ENCODE measurements around the gene HIVEP3. TPM values are rescaled to one million over a fixed set of nuclear protein-coding genes. Genes with fewer than 3 reads are reported as not detected.
A peak's percentile ranks its signal among the peaks of the same experiment; 100 is the strongest.

The HIVEP3 gene
- total RNA-seq, 1 donor from 2014 or later: 8.9 TPM

GRCh38 chr1:41855713-41856112 is 63.0 kb downstream of the HIVEP3 start:
- Mint-ChIP-seq H3K27ac (ENCODE audit: unreplicated experiment) (no peak overlapping the region), H3K27me3 (ENCODE audit: low read depth, unreplicated experiment) (no peaks in the 10 kb centered on the region), H3K4me3 (ENCODE audit: unreplicated experiment) (no peak overlapping the region), H3K36me3 (ENCODE audit: low read depth, unreplicated experiment) (no peaks in the 10 kb centered on the region), H3K9me3 (ENCODE audit: unreplicated experiment) (no peaks in the 10 kb centered on the region), H3K4me1 (ENCODE audit: low read depth, unreplicated experiment) (peaks cover 27% of the 10 kb centered on the region)
- TF ChIP-seq EZH2 (IDR thresholded peaks at IDR 0.05; ENCODE audit: insufficient read depth, low read length): no peak
- no peak for TF ChIP-seq CTCF (IDR thresholded peaks at IDR 0.05; ENCODE audit: insufficient read depth, low read depth, low read length)
- Histone ChIP-seq H3K27ac (ENCODE audit: low read depth, low read length) (no peak overlapping the region), H3K27me3 (ENCODE audit: insufficient read depth, low read length) (no peaks in the 10 kb centered on the region), H4K20me1 (ENCODE audit: insufficient read depth, low read length) (no peaks in the 10 kb centered on the region), H3K36me3 (ENCODE audit: insufficient read depth, low read length) (no peaks in the 10 kb centered on the region), H3K4me1 (ENCODE audit: insufficient read depth, low read length) (peaks cover 27% of the 10 kb centered on the region), H3K9me3 (ENCODE audit: insufficient read depth, low read depth, low read length) (no peaks in the 10 kb centered on the region), H3K79me2 (ENCODE audit: insufficient read depth, low read length) (peaks cover 29% of the 10 kb centered on the region), H3K4me2 (ENCODE audit: low read length) (no peak overlapping the region), H2AFZ (ENCODE audit: low read depth, low read length) (no peak overlapping the region), H3K4me3 (ENCODE audit: insufficient read depth, low read depth, low read length) (no peak overlapping the region), H3K9ac (ENCODE audit: low read length) (no peak overlapping the region)
- no peak for DNase-seq (ENCODE audit: low read depth)
- FAIRE-seq: no peak

- no peak for TF ChIP-seq EZH2 (IDR thresholded peaks at IDR 0.05; ENCODE audit: insufficient read depth, low read length)
- TF ChIP-seq CTCF (IDR thresholded peaks at IDR 0.05; ENCODE audit: insufficient read depth, low read depth, low read length): no peak
- H3K9me3 Mint-ChIP-seq (ENCODE audit: unreplicated experiment): no peaks in the 10 kb centered on the region
- no peak overlapping the region for H3K4me2 ChIP-seq (ENCODE audit: low read length)
- peaks cover 24% of the 10 kb centered on the region for H3K4me1 ChIP-seq (ENCODE audit: insufficient read depth, low read length)
- no peaks in the 10 kb centered on the region for H3K9me3 ChIP-seq (ENCODE audit: insufficient read depth, low read depth, low read length)
- H3K4me3 Mint-ChIP-seq (ENCODE audit: unreplicated experiment): no peak overlapping the region
- H3K4me1 Mint-ChIP-seq (ENCODE audit: low read depth, unreplicated experiment): peaks cover 23% of the 10 kb centered on the region
- H3K9ac ChIP-seq (ENCODE audit: low read length): no peak overlapping the region
- H3K79me2 ChIP-seq (ENCODE audit: insufficient read depth, low read length): peaks cover 28% of the 10 kb centered on the region
- H3K27me3 ChIP-seq (ENCODE audit: insufficient read depth, low read length): no peaks in the 10 kb centered on the region
- H3K27ac ChIP-seq (ENCODE audit: low read depth, low read length): no peak overlapping the region
- H3K27me3 Mint-ChIP-seq (ENCODE audit: low read depth, unreplicated experiment): no peaks in the 10 kb centered on the region
- H2AFZ ChIP-seq (ENCODE audit: low read depth, low read length): no peak overlapping the region
- no peak overlapping the region for H3K27ac Mint-ChIP-seq (ENCODE audit: unreplicated experiment)
- no peaks in the 10 kb centered on the region for H4K20me1 ChIP-seq (ENCODE audit: insufficient read depth, low read length)
- FAIRE-seq (no peak), DNase-seq (ENCODE audit: low read depth) (no peak)
- H3K36me3 Mint-ChIP-seq (ENCODE audit: low read depth, unreplicated experiment): no peaks in the 10 kb centered on the region
- no peak overlapping the region for H3K4me3 ChIP-seq (ENCODE audit: insufficient read depth, low read depth, low read length)
- no peaks in the 10 kb centered on the region for H3K36me3 ChIP-seq (ENCODE audit: insufficient read depth, low read length)
Measured at GRCh38 chr1:41853907-41854306, 64.8 kb downstream of the HIVEP3 start.

GRCh38 chr1:41852091-41852490 is 66.6 kb downstream of the HIVEP3 start:
- Histone ChIP-seq H3K79me2 (ENCODE audit: insufficient read depth, low read length) (peaks cover 22% of the 10 kb centered on the region), H3K9ac (ENCODE audit: low read length) (no peak overlapping the region), H4K20me1 (ENCODE audit: insufficient read depth, low read length) (no peaks in the 10 kb centered on the region), H3K36me3 (ENCODE audit: insufficient read depth, low read length) (no peaks in the 10 kb centered on the region), H3K4me1 (ENCODE audit: insufficient read depth, low read length) (peaks cover 24% of the 10 kb centered on the region), H3K4me2 (ENCODE audit: low read length) (no peak overlapping the region), H2AFZ (ENCODE audit: low read depth, low read length) (no peak overlapping the region), H3K9me3 (ENCODE audit: insufficient read depth, low read depth, low read length) (no peaks in the 10 kb centered on the region), H3K4me3 (ENCODE audit: insufficient read depth, low read depth, low read length) (no peak overlapping the region), H3K27ac (ENCODE audit: low read depth, low read length) (peak overlapping the region; percentile 28), H3K27me3 (ENCODE audit: insufficient read depth, low read length) (no peaks in the 10 kb centered on the region)
- Mint-ChIP-seq H3K4me3 (ENCODE audit: unreplicated experiment) (no peak overlapping the region), H3K27ac (ENCODE audit: unreplicated experiment) (peak overlapping the region; percentile 38), H3K36me3 (ENCODE audit: low read depth, unreplicated experiment) (no peaks in the 10 kb centered on the region), H3K4me1 (ENCODE audit: low read depth, unreplicated experiment) (peaks cover 21% of the 10 kb centered on the region), H3K27me3 (ENCODE audit: low read depth, unreplicated experiment) (no peaks in the 10 kb centered on the region), H3K9me3 (ENCODE audit: unreplicated experiment) (no peaks in the 10 kb centered on the region)
- no peak for FAIRE-seq
- no peak for DNase-seq (ENCODE audit: low read depth)
- no peak for TF ChIP-seq CTCF (IDR thresholded peaks at IDR 0.05; ENCODE audit: insufficient read depth, low read depth, low read length)
- TF ChIP-seq EZH2 (IDR thresholded peaks at IDR 0.05; ENCODE audit: insufficient read depth, low read length): no peak

Measured in astrocyte (in vitro differentiated cells and primary cell).